ENCODE data around the gene PATE2. TPM values are rescaled to one million over a fixed set of nuclear protein-coding genes. Genes with fewer than 3 reads are reported as not detected.

Gene PATE2
- not detected for polyA plus RNA-seq (2012; ENCODE audit: insufficient read depth, insufficient read length, low read depth)

GRCh38 chr11:125778728-125779127, at the start of gene PATE2:
Gene PATE2, minus strand, starts transcription at chr11:125778828. Its CDS starts 55 bp downstream, at chr11:125778773.
- TF ChIP-seq CTCF (IDR thresholded peaks at IDR 0.05; ENCODE audit: low read depth, low read length) = no peak
- no peak for DNase-seq
- H3K27me3 ChIP-seq = peaks cover 10% of the 10 kb centered on the region
- no peak within 1 kb of the TSS for H3K4me3 ChIP-seq (ENCODE audit: low read depth, low read length)
- H3K36me3 ChIP-seq = no peaks in the 10 kb centered on the region
- no peaks in the 10 kb centered on the region for H3K4me1 ChIP-seq
- H3K9me3 ChIP-seq = no peaks in the 10 kb centered on the region

GRCh38 chr11:125807909-125808308, 29.3 kb upstream of the PATE2 start:
- no peak for DNase-seq
- H3K4me3 ChIP-seq (ENCODE audit: low read depth, low read length) = no peak overlapping the region
- H3K36me3 ChIP-seq = no peaks in the 10 kb centered on the region
- peaks cover 10% of the 10 kb centered on the region for H3K27me3 ChIP-seq
- H3K4me1 ChIP-seq = no peaks in the 10 kb centered on the region
- no peak for TF ChIP-seq CTCF (IDR thresholded peaks at IDR 0.05; ENCODE audit: low read depth, low read length)
- peaks cover 2% of the 10 kb centered on the region for H3K9me3 ChIP-seq

- TF ChIP-seq CTCF (IDR thresholded peaks at IDR 0.05; ENCODE audit: low read depth, low read length) = no peak
- no peaks in the 10 kb centered on the region for H3K36me3 ChIP-seq
- H3K9me3 ChIP-seq = peaks cover 4% of the 10 kb centered on the region
- H3K27me3 ChIP-seq = no peaks in the 10 kb centered on the region
- no peaks in the 10 kb centered on the region for H3K4me1 ChIP-seq
- no peak overlapping the region for H3K4me3 ChIP-seq (ENCODE audit: low read depth, low read length)
- no peak for DNase-seq
These were observed 23.8 kb upstream of the PATE2 start for GRCh38 chr11:125802387-125802786.

GRCh38 chr11:125799808-125800207, 21.2 kb upstream of the PATE2 start:
- TF ChIP-seq CTCF (IDR thresholded peaks at IDR 0.05; ENCODE audit: low read depth, low read length) = no peak
- peaks cover 4% of the 10 kb centered on the region for H3K9me3 ChIP-seq

GRCh38 chr11:125797641-125798040, 19.0 kb upstream of the PATE2 start:
- Histone ChIP-seq H3K4me3 (ENCODE audit: low read depth, low read length) (no peak overlapping the region), H3K9me3 (no peaks in the 10 kb centered on the region), H3K27me3 (no peaks in the 10 kb centered on the region), H3K36me3 (no peaks in the 10 kb centered on the region), H3K4me1 (no peaks in the 10 kb centered on the region)
- TF ChIP-seq CTCF (IDR thresholded peaks at IDR 0.05; ENCODE audit: low read depth, low read length) = no peak
- no peak for DNase-seq

More at GRCh38 chr11:125799808-125800207, 21.2 kb upstream of the PATE2 start:
- Histone ChIP-seq H3K4me3 (ENCODE audit: low read depth, low read length) (no peak overlapping the region), H3K4me1 (no peaks in the 10 kb centered on the region), H3K27me3 (no peaks in the 10 kb centered on the region), H3K36me3 (no peaks in the 10 kb centered on the region)
- no peak for DNase-seq

GRCh38 chr11:125790825-125791224, 12.2 kb upstream of the PATE2 start:
- Histone ChIP-seq H3K4me3 (ENCODE audit: low read depth, low read length) (no peak overlapping the region), H3K9me3 (no peaks in the 10 kb centered on the region), H3K4me1 (no peaks in the 10 kb centered on the region), H3K27me3 (no peaks in the 10 kb centered on the region), H3K36me3 (no peaks in the 10 kb centered on the region)
- DNase-seq = no peak
- no peak for TF ChIP-seq CTCF (IDR thresholded peaks at IDR 0.05; ENCODE audit: low read depth, low read length)

Data from BE2C (cell line).